GM19240 (cell line): ENCODE data around the gene S100B.
"Not testable (repeated sequence)": the region's sequence is repeated elsewhere in the genome, so short reads cannot be mapped to it uniquely, and the experiment has no call there.

ENCODE experiments used
- DNase-seq: peaks from one replicate; pipeline ENCODE4 v3.0.0; 2011; ENCODE audit warnings: low spot score; ENCODE audit not compliant: insufficient read length

The S100B gene

DNA sequence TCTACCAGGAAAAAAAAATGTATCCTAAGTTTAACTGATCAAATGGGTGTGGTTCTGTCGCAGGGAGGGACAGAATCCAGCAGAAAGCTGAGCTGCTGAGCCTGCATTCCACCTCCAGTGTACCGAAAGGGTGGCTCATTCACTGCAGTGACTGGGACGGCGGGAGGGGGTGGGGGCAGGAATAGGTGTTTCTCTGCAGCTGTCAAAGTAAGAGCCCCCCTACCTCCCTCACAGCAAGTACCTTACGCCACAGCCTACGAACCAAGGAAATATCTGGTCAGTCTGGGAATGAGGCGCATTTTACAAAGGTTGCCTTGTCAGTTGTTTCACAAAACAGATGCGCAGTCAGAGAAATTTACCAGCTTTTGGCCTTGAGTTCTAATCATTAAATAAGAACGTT, 1.7 kb downstream of the S100B start:
- no peak for DNase-seq

DNA sequence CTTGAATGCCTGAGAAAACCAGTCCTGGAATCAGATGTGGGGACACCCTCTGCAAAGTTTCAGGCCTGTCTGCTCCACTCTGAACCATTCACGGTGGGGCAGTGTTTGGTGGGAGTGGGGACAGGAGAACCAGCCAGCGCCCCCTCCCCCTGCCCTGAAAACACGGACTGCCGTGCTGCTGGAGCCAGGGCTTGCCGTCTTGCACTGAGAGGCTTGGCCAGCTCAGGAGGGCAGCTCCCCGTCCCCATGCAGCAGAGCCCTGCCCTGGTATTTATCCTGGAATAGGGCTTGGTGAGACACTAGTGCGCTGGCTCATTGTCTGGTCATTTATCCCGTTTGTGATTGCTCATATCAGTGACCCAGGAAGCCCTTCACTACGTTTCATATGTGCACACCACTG, 3.9 kb downstream of the S100B start:
- DNase-seq: no peak

DNA sequence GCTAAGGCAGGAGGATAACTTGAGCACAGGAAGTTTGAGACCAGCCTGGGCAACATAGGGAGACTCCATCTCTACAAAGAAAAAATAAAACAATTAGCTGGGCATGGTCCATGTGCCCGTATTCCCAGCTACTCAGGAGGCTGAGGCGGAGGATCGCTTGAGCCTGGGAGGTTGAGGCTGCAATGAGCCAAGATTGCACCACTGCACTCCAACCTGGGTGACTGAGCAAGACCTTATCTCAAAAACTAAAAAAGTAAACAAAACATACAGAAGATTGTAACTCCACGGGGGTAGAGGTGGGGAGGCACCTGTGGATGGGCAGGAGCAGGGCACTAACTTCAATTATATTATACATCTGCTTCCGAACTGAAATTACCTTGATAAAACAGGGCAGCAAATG, 4.6 kb downstream of the S100B start:
- no peak for DNase-seq

DNA sequence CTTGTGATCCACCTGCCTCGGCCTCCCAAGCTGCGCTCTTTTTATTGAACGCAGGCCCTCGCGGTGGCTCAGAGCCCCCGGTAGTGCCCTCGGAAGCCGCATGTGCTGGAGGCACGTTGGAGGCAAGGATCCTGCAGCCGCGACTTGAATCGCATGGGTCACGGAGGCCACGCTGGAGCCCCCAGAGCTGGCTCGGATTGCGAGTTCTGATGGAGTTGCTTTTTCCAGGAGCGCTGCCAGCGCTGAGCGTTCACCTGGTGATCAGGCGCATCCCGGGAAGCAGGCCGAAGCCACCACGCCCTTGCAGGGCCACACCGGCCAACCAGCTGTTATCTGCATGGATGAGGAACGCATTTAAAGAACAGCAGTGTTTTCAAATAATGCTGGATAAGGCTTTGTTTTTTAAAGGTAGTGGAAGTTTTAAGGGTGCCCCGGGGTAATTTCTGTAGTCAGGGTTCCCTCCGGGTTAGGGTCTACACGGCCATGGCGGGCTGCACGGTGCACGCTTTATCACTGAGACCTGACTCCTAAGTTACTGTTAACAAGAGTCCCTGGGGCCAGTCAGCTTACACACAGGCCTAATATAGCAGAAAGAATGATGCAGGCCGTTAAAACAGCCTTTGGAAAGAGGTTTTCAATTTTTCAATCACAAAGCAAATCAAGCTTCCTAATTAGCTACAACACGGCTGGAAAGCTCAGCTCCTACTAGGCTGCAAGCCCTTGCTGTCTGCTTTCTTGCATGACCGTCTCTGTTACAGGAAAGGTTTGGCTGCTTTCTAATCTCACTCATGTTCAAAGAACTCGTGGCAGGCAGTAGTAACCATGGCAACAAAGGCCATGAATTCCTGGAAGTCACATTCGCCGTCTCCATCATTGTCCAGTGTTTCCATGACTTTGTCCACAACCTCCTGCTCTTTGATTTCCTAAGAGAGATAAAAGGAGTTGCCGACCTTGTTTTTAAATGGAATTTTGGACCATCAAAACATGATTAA, 6.0 kb downstream of the S100B start:
- DNase-seq: no peak

DNA sequence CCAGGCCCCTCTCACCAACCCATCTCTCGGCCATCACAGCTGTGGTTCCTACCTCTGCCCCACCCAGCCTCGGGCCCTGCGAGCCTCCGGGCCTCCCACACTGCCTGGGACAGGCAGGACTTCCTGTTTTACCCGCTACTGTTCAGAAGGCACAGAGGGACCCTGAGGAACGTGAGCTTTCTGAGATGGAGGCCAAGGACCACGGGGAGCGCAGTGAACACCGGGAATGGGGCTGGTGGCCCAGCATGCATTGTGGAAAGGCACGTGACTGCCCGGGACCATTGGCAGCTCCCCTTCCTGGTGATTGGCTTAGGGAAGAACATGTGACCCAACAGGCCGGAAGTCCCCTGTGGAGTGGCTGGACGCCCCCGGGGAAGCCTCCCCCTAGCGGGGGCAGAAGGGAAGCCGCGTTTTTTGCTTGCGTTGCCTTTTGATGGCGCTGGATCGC, 7.0 kb downstream of the S100B start:
- DNase-seq: no peak

DNA sequence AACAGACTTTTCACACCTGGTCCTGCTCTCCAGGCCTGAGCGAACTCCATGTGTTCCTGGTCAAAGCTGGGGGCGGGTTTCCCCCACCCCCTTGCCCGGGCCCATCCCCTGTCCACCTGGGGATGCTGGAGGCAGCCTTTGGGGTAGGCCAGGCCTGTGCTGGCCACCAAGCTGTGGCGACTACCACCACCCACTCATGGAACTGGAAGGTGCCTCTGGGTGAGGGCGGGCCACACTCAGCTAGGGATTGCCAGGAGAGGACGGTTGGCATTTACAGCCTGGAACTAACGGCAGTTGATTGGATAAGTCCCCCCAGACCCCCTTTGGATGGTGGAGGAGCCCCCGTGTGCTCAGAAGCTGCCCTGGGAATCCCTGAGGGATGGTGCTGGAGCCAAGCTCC, 7.9 kb downstream of the S100B start:
- DNase-seq: no peak

DNA sequence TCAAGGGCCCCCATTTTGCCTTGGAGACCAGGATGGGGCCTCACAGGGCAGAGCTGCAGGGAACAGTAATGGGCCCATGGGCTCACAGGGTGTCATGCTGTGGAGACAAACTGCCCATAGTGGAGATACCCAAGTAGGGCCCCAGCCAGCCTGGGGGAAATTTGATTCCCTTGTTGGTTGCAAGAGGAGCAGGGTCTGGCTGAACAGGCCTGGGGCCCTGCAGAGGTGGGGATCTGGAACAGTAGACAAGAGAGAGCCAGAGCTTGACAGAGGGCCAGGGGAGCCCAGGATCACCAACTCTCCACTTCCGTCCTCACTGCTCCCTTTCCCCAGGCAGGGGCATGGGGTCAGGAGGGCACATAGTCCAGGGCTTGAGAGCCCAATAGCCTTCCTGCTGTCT, 8.7 kb downstream of the S100B start:
- DNase-seq: no peak

DNA sequence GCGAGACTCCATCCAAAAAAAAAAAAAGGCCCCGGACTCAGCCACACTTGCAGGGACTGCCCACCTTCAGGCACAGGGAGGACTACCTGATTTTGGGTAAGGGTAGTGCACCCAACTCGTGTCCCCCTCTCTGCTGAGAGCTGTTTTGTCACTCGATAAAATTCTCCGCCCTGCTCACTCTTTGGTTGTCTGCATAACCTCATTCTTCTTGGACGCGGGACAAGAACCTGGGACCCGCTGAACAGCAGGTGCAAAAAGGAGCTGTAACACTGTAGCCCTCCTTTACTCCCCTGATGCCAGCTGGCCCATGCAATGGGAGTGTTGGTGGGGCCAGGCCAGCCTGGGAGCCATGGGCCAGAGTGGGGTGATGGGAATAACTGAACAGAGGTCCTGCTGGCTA, 10.6 kb downstream of the S100B start:
- DNase-seq: no peak

DNA sequence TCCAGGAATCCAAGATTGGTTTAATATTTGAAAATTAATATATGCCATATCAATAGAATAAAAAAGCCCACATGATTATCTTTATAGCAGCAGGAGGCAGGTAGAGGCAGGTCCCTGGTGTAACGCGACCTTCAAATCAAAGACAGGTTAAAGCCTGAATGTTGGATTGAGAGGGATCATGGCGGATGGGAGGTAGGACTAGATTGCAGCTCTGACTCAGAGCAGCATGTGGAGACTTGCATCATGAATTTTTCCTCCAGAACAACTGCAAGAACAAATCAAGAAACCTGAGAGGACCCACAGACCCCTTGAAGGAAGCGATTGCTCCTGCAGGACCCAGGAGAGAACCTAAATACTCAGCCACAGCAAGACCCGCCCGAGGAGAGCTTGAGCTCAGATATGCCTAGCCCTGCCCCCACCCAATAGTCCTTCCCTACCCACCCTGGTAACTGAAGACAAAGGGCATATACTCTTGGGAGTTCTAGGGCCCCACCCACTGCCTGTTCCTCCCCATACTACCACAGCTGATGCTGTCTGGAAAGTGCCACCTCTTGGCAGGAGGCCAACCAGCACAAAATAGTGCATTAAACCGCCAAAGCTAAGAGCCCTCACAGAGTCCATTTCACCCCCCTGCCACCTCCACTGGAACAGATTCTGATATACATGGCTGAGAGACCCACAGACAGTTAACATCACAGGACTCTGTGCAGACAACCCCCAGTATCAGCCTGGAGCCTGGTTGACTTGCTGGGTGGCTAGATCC, 19.5 kb downstream of the S100B start:
- no peak for DNase-seq

DNA sequence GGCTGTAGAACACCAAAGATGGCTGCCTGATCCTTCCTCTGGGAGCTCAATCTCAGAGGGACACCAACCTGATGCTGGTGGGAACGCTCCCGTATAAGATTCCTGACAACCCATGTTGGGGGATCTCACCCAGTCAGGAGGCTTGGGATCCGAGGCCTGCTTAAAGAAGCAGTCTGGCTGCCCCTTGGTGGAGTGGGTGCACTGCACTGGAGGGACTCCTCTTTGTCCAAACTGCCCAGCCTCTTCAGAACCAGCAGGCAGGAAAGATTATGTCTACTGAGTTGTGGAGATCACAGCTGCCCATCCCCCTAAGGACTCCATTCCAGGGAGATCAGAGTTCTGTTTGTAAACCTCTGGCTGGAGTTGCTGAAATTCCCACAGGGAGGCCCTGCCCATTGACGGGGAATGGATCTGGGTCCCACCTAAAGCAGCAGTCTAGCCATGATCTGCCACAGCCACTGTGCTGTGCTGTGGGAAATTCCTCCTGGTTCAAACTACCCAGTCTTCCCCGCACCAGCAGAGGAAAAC, 23.0 kb downstream of the S100B start:
- DNase-seq: no peak

DNA sequence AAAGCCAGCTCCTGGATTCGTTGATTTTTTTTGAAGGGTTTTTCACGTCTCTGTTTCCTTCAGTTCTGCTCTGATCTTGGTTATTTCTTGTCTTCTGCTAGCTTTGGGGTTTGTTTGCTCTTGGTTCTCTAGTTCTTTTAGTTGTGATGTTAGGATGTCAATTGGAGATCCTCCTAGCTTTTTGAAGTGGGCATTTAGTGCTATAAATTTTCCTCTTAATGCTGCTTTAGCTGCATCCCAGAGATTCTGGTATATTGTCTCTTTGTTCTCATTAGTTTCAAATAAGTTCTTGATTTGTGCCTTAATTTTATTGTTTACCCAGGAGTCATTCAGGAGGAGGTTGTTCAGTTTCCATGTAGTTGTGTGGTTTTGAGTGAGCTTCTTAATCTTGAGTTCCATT, 25.5 kb downstream of the S100B start:
- DNase-seq: not testable (repeated sequence)

DNA sequence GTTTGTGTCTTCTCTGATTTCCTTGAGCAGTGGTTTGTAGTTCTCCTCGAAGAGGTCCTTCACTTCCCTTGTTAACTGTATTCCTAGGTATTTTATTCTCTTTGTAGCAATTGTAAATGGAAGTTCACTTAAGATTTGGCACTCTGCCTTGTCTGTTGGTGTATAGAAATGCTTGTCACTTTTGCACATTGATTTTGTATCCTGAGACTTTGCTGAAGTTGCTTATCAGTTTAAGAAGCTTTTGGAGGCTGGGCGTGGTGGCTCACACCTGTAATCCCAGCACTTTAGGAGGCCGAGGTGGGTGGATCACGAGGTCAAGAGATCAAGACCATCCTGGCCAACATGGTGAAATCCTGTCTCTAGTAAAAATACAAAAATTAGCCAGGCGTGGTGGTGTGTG, 27.1 kb downstream of the S100B start:
- DNase-seq: not testable (repeated sequence)

DNA sequence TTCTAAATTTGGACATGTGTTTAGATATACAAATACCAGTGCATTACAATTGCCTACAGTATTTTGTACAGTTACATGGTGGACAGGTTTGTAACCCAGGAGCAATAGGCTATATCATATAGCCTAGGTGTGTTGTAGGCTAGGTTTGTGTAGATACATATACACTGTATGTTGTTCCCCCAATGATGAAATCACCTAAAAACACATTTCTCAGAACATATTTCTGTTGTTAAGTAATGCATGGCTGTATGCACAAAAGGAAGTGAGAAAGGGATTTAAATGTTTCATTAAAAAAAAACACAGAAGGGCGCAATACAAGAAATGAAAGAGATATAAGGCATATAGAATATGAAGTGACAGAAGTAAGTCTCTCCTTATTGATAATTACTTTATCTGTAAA, 32.0 kb downstream of the S100B start:
- DNase-seq: no peak

DNA sequence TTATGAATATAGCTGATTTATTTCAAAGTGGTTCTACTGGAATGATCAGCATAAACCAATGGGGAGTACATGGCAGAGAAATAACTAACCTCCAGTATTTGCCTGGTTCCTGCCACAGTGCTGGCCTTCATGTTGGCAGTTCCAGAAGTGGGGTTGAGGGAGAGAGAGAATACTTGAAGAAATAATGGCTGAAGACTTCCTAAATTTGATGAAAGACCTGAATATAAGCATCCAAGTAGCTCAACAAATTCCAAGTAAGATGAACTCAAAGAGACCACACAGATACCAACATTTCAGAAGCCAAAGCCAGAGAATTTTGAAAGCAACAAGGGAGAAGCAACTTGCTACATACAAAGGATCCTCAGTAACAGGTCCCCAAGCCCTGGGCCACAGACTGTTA, 34.3 kb downstream of the S100B start:
- DNase-seq: no peak

DNA sequence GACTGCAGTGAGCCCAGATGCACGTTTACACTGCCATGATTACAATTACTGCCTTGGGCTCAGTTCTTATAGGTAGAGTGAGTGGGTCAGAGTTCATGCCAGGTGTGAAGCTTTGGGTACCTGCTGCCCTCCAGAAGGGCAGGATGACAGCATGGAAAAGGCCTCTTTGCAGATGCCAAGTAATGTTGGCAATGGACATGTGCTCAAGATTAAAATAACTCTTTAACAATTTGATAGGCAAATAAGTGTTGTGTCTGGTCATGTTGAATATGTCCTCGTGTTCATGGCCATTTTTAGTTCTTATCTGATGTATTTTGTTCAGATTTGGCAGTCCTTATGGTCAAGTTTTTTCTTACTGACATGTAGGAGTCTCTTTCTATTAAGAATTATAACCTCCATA, 34.8 kb downstream of the S100B start:
- no peak for DNase-seq

DNA sequence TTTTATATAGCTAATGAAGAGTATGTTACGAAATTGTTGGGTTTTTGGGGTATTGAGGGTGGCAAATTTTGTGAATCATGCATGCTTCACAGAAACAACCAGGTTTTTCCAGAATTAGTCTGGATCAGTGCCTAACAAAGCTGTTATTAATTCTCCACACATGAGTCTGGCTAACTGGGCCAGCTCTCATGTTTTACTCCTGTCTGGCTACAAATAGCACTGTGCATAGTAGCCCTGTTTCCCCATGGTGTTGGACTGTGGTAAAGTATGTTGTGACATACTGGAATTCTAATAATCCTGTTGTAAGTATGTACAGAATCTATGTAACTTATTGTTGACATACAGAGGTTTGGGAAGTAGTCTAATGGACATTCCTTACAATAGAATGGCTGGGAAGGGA, 35.8 kb downstream of the S100B start:
- DNase-seq: no peak

DNA sequence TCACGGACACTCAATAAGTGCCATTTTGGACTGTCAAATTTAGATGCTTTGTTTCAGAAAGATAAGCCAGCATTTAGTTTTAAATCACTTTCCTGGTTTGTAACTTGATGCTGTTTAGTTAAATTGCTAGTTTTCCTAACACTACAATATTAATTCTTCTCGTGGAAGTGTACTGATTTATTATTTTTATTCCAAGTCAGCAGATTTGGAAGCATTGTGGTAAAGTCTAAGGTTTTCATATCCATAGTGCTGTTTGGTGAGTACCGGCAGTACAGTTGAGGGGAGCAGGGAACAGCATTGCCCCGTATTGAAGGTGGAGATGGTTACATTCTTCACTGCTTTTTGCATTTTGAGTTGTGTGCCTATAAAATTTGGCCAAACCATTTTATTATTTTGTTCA, 36.3 kb downstream of the S100B start:
- DNase-seq: no peak

DNA sequence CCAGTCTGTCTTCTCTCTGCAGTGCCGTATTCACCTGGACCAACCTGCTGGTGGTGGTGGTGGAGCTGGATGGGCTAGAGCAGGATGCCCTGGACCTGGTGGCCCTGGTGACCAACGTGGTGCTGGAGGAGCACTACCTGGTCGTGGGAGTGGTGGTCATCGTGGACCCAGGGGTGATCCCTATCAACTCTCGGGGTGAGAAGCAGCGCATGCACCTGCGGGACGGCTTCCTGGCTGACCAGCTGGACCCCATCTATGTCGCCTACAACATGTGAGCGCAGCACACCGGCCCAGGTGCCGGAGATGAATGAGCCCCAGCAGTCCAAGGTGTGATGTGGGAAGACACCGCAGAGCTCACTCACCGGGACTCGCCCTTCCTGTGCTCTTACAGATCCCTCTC, 37.5 kb downstream of the S100B start:
- no peak for DNase-seq

DNA sequence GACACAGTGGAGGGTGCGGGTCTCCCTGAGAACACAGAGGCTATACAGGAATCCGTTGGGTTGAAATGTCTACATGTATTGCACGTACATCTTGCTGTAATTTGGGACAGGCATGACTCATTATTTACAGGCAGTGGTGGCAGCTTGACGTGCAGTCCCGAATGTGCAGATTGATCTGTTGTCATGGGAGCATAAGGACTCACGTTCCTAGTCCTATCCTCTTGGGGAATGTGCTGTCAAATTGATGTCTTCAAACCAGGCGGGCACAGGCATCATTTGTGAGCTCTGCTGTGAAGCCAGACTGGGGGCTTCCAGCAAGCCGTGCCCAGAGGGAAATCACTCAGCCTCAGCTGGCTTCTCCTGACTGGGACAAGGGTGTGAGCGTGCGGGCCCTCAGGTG, 40.5 kb downstream of the S100B start:
- no peak for DNase-seq

DNA sequence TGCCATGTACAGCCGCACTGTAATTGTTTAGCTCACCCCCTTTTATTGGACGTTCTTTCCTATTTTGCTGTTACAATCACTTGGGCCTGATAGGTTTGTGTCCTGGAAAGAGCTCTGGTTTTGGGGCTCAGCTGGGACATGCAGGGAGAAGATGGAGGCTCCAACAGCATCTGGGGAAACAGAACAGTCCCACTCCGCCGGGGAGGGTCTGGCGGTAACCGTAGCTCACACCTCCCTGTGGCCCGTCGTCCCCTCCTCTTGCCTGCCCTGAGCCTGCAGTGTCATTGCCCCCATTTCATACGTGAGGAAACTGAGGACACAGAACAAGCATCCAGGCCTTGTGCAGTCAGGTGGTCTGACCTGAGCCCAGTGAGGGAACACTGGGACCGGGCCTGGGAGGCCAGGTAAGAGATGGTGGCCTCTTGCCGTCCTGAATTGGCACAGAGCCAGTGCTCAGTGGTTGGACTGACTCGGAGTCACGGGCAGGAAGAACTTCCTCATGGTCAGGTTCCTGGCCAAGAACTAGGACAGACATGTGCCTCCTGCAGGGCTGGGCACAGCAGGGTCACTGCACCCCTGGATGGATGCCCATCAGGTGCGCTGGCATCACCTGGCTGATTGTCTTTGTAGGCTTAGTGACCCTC, 41.8 kb downstream of the S100B start:
- DNase-seq: no peak

DNA sequence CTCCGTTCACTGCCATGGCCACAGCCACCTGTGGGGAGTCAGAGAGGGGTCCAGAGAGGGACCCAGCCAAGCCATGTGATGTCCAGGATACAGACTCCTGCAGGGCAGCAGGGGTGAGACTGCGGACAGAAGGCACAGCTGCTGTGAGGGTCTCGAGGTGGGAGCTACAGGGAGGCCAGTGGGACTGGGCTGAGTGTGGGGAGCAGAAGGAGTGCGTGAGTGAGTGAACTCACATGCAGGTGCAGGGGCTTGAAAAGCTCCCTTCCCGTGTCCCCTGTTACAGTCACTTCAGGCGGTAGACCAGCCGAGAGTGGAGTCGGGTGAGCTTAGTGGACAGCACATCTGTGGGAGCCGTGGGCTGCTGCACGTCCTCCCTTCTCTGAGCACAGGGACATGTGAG, 42.4 kb downstream of the S100B start:
- no peak for DNase-seq
